ENCODE results near the gene AGAP3.

The AGAP3 gene

DNA sequence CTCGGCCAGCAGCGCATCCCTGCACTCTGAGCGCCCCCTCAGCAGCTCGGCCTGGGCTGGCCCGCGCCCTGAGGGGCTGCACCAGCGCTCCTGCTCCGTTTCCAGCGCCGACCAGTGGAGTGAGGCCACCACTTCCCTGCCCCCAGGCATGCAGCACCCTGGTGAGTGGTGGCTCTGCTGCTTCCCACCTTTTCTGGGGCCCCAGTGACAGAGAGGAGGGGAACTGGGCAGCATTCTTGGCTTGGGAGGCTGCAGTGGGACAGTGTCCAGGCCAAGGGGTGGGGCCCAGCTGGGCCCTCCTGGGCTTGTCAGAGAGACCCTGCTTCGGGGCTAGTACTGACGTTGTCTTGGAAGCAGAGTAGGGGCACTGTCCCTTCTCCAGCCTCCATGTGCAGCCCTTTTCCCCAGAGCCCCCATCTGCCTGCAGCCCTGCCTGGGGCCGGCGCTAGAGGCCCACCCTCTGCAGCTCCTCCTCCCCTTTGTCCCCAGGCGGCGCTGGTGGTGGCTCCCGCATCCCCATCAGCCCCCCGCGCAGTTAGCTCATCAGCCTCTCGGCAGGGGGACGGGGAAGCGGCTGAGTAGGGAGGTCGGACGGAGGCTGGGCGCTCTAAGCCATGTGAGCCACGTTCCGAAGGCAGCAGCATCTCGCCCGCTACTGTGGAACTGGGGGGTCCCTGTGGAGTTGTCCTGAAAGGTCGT, 52.0 kb downstream of the AGAP3 start:
- H3K4me3 ChIP-seq (ENCODE audit: low read depth, low read length): no peak overlapping the region
- DNase-seq (ENCODE audit: low read depth): no peak
- TF ChIP-seq, protein P1, sequence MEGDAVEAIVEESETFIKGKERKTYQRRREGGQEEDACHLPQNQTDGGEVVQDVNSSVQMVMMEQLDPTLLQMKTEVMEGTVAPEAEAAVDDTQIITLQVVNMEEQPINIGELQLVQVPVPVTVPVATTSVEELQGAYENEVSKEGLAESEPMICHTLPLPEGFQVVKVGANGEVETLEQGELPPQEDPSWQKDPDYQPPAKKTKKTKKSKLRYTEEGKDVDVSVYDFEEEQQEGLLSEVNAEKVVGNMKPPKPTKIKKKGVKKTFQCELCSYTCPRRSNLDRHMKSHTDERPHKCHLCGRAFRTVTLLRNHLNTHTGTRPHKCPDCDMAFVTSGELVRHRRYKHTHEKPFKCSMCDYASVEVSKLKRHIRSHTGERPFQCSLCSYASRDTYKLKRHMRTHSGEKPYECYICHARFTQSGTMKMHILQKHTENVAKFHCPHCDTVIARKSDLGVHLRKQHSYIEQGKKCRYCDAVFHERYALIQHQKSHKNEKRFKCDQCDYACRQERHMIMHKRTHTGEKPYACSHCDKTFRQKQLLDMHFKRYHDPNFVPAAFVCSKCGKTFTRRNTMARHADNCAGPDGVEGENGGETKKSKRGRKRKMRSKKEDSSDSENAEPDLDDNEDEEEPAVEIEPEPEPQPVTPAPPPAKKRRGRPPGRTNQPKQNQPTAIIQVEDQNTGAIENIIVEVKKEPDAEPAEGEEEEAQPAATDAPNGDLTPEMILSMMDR (IDR thresholded peaks at IDR 0.05; ENCODE audit: control insufficient read depth, extremely low read depth, insufficient read depth): no peak

DNA sequence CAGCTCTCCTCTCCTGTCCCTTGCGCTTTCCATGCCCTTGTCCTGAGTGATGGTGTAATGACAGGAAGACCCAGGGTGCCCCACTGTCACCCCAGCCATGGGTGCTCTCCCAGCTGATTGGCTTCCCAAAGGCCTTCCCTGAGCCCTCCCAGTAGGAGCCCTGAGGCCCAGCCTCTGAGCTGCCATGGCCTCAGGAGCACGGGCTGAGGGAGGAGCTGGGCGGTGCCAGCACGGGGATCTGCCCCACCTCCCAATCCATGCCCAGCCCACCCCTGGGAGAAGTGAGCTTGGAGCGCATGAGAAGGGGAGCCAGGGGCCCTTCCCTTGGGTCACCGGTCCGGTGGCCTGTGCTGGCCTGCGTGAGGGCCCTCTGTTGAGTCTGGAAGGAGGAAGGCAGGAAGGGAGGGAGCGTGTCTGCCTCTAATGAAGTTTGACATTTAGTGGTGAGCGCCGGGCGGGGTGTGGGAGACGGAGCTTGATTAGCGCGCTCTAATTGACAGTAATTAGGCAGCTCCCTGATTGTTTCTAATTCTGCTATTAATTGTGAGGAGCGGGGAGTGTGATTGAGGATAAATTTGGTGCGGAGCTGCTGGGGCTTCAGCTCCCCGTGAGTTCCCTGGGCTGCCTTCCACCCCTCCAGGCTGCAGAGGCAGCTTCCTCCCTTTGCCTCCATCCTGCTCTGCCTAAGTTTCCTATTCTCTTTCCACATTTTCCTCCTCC, 53.0 kb downstream of the AGAP3 start:
- TF ChIP-seq, protein P1 (IDR thresholded peaks at IDR 0.05; ENCODE audit: control insufficient read depth, extremely low read depth, insufficient read depth): no peak
- no peak overlapping the region for H3K4me3 ChIP-seq (ENCODE audit: low read depth, low read length)
- no peak for DNase-seq (ENCODE audit: low read depth)

DNA sequence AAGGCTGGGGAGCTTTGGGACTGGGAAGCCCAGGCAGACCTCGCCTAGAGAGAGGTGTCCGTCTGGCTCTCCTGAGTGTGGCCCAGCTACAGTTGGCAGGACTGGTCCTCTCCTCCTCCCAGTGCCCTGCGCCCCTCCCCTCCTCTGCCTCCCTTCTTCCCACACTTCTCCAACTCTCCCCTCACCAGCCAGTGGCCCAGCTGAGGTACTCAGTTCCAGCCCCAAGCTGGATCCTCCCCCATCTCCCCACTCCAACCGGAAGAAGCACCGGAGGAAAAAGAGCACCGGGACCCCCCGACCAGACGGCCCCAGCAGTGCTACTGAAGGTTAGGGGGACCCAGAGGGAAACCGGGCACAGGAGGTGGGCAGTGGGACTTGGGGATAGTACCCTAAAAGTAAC, 53.5 kb downstream of the AGAP3 start:
- DNase-seq (ENCODE audit: low read depth): no peak
- no peak overlapping the region for H3K4me3 ChIP-seq (ENCODE audit: low read depth, low read length)
- TF ChIP-seq, protein P1 (IDR thresholded peaks at IDR 0.05; ENCODE audit: control insufficient read depth, extremely low read depth, insufficient read depth): no peak

DNA sequence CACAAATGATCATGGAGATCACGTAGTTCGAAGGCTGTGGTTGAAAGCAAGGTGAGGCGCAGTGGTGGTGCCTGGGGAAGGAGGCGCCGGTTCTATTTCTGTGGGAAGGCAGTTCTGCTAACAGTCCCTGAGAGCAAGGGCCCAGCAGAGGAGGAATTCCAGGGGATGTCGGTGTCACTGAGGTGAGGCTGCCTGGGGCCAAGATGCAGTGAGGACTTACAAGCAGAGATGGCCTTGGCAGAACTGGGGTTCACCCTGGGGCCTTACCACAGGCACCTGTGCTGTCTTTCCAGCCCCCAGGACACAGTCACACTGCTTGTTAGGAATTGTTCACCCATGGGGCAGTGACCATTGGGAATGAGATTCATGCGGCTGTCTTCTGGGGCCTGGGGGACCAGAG, 54.6 kb downstream of the AGAP3 start:
- H3K4me3 ChIP-seq (ENCODE audit: low read depth, low read length): no peak overlapping the region
- TF ChIP-seq, protein P1 (IDR thresholded peaks at IDR 0.05; ENCODE audit: control insufficient read depth, extremely low read depth, insufficient read depth): no peak
- no peak for DNase-seq (ENCODE audit: low read depth)

DNA sequence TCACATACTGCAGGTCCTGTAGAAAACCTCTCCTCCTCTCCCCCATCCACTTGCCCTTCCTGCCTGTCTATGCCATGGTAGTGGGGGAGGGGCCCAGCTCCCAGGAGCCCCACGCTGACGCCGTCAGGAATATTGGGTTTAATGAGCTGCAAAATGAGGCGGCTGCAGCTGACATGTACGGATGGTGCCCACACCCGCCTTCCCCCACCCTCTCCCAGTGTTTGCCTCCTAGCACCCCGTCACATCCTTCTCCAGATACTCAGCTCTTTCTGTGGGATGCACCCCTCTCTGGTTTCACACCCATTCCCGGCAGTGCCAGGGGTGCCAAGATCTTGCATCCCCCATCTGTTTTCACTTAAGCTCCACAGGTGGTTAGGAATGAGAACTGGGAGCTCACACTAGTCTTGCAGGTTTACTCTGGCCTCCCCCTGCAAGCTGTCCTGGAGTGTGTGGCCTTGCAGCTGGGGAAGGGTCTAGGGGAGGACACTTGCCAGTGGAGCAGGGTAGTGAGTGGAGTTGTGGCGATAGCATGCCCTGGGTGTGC, 55.1 kb downstream of the AGAP3 start:
- TF ChIP-seq, protein P1 (IDR thresholded peaks at IDR 0.05; ENCODE audit: control insufficient read depth, extremely low read depth, insufficient read depth): no peak
- no peak overlapping the region for H3K4me3 ChIP-seq (ENCODE audit: low read depth, low read length)
- no peak for DNase-seq (ENCODE audit: low read depth)

DNA sequence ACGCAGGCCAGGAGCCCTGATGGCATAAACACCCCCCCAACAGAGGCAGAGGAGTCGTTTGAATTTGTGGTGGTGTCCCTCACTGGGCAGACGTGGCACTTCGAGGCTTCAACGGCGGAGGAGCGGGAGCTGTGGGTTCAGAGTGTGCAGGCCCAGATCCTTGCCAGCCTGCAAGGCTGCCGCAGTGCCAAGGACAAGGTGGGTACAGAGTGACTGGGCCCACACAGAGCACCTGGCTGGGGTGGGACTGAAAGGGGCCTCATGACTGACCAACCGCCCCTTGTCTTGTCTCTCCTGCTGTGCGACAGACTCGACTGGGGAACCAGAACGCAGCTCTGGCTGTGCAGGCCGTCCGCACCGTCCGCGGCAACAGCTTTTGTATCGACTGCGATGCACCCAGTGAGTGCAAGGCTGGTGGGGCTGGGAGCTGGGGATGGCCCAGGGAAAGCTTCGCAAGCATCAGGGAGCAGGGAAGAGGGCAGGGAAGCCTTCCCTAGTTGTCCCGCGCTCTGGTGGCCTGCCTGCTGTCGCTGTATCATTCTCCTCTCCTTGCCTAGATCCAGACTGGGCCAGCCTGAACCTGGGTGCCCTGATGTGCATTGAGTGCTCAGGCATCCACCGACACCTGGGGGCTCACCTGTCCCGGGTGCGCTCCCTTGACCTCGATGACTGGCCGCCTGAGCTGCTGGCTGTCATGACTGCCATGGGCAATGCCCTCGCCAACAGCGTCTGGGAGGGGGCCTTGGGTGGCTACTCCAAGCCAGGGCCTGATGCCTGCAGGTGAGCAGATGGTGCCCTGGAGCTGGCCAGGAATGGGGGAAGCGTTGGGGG, 55.8 kb downstream of the AGAP3 start:
- H3K4me3 ChIP-seq (ENCODE audit: low read depth, low read length): no peak overlapping the region
- TF ChIP-seq, protein P1 (IDR thresholded peaks at IDR 0.05; ENCODE audit: control insufficient read depth, extremely low read depth, insufficient read depth): no peak
- no peak for DNase-seq (ENCODE audit: low read depth)

All from LNCaP clone FGC (cell line).